ENCODE results near the gene TINAGL1.
"Not testable (repeated sequence)": the region's sequence is repeated elsewhere in the genome, so short reads cannot be mapped to it uniquely, and the experiment has no call there.

TINAGL1 gene

GRCh38 chr1:31583995-31584868 is 7.9 kb downstream of the TINAGL1 start:
- no peak for DNase-seq (ENCODE audit: low read depth in 3 of 3)

GRCh38 chr1:31584869-31585735 is 8.8 kb downstream of the TINAGL1 start:
- no peak for DNase-seq (ENCODE audit: low read depth in 3 of 3)

GRCh38 chr1:31585736-31586365 is 9.5 kb downstream of the TINAGL1 start:
- no peak for DNase-seq (ENCODE audit: low read depth in 3 of 3)

DNA sequence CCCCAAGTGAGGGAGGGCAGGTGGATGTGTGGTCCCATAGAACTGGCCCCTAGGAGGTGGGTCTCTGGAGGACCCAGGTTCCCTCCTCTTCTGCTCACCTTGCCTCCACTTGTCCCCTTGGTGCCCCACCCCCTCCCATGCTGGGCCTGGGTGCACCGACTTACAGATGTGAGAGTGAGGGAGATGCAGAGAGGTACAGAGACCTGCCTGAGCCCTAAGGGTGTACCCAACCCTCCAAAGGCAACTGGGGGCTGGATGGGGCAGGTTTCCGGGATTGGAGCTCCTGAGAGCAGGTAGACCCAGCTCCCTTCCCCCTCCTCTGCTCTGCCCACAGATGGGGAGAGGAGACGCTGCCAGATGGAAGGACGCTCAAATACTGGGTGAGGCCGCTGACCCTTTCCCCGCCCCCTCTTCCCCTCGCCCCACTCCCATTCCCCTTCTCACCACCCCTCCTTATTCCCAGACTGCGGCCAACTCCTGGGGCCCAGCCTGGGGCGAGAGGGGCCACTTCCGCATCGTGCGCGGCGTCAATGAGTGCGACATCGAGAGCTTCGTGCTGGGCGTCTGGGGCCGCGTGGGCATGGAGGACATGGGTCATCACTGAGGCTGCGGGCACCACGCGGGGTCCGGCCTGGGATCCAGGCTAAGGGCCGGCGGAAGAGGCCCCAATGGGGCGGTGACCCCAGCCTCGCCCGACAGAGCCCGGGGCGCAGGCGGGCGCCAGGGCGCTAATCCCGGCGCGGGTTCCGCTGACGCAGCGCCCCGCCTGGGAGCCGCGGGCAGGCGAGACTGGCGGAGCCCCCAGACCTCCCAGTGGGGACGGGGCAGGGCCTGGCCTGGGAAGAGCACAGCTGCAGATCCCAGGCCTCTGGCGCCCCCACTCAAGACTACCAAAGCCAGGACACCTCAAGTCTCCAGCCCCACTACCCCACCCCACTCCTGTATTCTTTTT is 10.3 kb downstream of the TINAGL1 start:
- no peak for DNase-seq (ENCODE audit: low read depth in 3 of 3)

GRCh38 chr1:31587328-31587699 is 11.0 kb downstream of the TINAGL1 start:
- DNase-seq (ENCODE audit: low read depth in 3 of 3): not testable (repeated sequence)

- peak; percentile 22 to 37 (median 23) for DNase-seq (ENCODE audit: low read depth in 3 of 3)
Measured at GRCh38 chr1:31587720-31588423, 11.6 kb downstream of the TINAGL1 start.

GRCh38 chr1:31588751-31589515 is 12.6 kb downstream of the TINAGL1 start:
- no peak for DNase-seq (ENCODE audit: low read depth in 3 of 3)

- DNase-seq (ENCODE audit: low read depth in 3 of 3): no peak
Measured at GRCh38 chr1:31591425-31592093, 15.2 kb downstream of the TINAGL1 start.

GRCh38 chr1:31592132-31592531 is 15.8 kb downstream of the TINAGL1 start:
- DNase-seq (ENCODE audit: low read depth in 3 of 3): no peak

- no peak for DNase-seq (ENCODE audit: low read depth in 3 of 3)
Measured at GRCh38 chr1:31593136-31593665, 16.9 kb downstream of the TINAGL1 start.

DNA sequence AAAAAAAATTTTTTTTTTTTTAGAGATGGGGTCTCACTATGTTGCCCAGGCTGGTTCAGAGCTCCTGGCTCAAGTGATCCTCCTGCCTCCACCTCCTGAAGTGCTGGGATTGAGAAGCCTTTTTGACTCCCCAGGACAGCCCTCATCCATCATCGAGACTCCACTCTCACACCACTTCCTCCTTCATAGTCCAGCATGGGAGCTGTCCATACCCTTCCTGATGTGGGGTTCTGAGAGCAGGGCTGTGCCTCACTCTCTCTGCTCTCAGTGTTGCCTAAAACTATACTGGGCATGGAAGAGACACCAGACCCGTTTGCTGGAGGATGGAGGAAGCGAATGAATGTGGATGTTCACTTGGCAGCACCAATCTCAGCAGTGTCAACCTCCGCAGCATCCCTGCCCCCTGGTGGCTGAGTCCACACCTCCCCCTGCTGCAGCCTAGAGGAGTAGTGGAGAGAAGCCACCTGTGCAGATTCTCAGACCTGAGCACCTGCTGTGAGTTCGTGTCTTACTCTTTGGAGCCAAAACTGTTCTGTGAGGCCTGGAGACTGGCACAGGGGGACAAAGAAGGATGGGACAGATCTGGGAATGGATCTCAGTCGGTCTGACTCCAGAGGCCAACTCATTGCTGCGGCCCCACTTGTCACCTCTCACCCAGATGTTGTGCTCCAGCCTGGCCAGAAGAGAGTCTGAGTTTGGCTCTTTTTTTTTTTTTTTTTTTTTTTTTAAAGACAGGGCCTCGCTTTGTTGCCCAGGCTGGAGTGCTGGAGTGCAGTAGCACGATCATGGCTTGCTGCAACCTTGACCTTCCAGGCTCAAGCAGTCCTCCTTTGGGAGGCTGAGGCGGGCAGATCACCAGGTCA is 17.7 kb downstream of the TINAGL1 start:
- peak; percentile 27 to 78 (median 45) for DNase-seq (ENCODE audit: low read depth in 3 of 3)

GRCh38 chr1:31595836-31596736 is 19.8 kb downstream of the TINAGL1 start:
- DNase-seq (ENCODE audit: low read depth in 3 of 3): no peak

DNA sequence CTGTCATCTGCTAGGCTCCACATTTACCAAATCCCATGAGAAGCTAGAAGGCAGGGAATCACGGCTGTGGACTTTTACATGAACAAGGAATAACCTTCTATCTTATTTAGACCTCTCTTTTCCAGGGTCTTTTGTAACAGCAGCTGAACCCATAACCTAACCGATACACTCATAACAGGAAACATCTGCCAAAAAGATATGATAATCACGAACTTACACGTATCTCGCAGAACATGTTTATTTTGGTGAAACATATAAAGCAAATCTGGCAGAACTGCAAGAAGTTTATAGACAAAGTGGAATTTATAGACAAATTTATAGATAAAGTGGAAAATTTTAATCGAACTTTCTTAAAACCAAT is 20.4 kb downstream of the TINAGL1 start:
- DNase-seq (ENCODE audit: low read depth in 3 of 3): no peak

GRCh38 chr1:31598980-31599379 is 22.7 kb downstream of the TINAGL1 start:
- no peak for DNase-seq (ENCODE audit: low read depth in 3 of 3)

GRCh38 chr1:31600641-31601040 is 24.3 kb downstream of the TINAGL1 start:
- no peak for DNase-seq (ENCODE audit: low read depth in 3 of 3)

GRCh38 chr1:31602081-31602480 is 25.8 kb downstream of the TINAGL1 start:
- no peak for DNase-seq (ENCODE audit: low read depth in 3 of 3)

DNA sequence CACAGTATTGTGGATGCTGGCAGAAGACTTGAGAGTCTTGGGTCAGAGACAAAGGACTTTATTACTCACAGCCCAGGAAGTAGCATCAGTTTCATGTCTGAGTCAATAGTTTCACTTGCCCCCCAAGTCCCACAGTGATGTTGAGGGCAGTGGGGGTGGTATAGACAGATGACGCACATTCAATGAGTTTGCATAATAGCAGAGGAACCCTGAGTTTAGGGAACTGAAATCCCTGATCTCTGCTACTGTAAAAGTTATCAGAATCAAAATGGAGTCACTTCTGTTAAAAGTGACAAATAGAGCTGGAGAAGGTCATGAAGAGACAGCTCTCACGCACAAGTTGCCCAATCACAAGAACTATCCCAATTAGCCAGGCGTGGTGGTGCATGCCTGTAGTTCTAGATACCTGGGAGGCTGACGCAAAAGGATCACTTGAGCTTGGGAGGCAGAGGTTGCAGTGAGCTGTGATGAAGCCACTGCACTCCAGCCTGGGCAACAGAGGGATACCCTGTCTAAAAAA is 29.7 kb downstream of the TINAGL1 start:
- DNase-seq (ENCODE audit: low read depth in 3 of 3): peak in 2 of 3 donors; percentile 19 to 31

Data from stimulated activated CD4-positive, alpha-beta T cell treated with anti-CD3 and anti-CD28 coated beads, TNF-alpha, amount 100 ng/mL, for 48 hours (primary cell).